Lower leg skin (tissue), 3 donors: ENCODE measurements around the gene RAPGEF5.

Source experiments
- POLR2A ChIP-seq, 2 donors: fragments of 450-650 bp; IDR thresholded peaks; one replicate each; pipeline ENCODE4 v1.6.1; 2016 to 2017; ENCODE audit warnings: antibody characterized with exemption in 2 of 2, mild to moderate bottlenecking in 1 of 2, moderate library complexity in 1 of 2
- TF ChIP-seq, protein P1 (sequence below), 3 donors: fragments of 450-650 bp; IDR thresholded peaks; one replicate each; pipeline ENCODE4 v1.5.1; 2016; ENCODE audit warnings: antibody characterized with exemption in 3 of 3, mild to moderate bottlenecking in 3 of 3, moderate library complexity in 2 of 3

DNA sequence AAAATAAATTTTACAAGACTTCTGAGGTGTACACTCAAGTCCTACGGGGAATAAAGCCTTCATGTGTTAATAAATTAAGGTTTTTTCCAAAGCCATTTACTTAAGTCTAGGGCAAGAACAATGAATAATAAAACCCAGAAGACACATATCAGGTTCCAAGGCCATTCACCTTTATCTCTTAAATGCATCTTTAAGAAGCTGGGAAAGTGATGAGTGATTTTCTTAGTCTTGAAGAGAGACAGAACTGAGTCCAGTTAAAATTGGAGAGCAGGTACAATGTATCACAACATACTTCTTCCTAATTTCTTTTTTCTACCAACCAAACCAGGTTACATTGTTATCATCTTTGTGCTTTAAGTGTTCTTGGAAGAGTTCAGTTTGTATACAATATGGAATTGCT, 189.5 kb downstream of the RAPGEF5 start:
- TF ChIP-seq, protein P1, sequence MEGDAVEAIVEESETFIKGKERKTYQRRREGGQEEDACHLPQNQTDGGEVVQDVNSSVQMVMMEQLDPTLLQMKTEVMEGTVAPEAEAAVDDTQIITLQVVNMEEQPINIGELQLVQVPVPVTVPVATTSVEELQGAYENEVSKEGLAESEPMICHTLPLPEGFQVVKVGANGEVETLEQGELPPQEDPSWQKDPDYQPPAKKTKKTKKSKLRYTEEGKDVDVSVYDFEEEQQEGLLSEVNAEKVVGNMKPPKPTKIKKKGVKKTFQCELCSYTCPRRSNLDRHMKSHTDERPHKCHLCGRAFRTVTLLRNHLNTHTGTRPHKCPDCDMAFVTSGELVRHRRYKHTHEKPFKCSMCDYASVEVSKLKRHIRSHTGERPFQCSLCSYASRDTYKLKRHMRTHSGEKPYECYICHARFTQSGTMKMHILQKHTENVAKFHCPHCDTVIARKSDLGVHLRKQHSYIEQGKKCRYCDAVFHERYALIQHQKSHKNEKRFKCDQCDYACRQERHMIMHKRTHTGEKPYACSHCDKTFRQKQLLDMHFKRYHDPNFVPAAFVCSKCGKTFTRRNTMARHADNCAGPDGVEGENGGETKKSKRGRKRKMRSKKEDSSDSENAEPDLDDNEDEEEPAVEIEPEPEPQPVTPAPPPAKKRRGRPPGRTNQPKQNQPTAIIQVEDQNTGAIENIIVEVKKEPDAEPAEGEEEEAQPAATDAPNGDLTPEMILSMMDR (IDR thresholded peaks at IDR 0.05) = no peak
- TF ChIP-seq POLR2A (IDR thresholded peaks at IDR 0.05) = no peak
